IgD-negative memory B cell (primary cell): ENCODE data around the gene LINC00632. TPM values are rescaled to one million over a fixed set of nuclear protein-coding genes. Genes with fewer than 3 reads are reported as not detected.

Experiments used
- H3K27ac Mint-ChIP-seq, 3 donors: one replicate each; pipeline ENCODE4 v1.8.0; 2020 to 2022; ENCODE audit warnings: mild to moderate bottlenecking in 3 of 3, mixed read lengths in 3 of 3, moderate library complexity in 1 of 3
- H3K27me3 Mint-ChIP-seq: one replicate; pipeline ENCODE4 v1.8.0; 2021; ENCODE audit warnings: mixed read lengths
- H3K36me3 Mint-ChIP-seq: one replicate; pipeline ENCODE4 v1.8.0; 2020; ENCODE audit warnings: mild to moderate bottlenecking, mixed read lengths
- H3K4me1 Mint-ChIP-seq, 3 donors: one replicate each; pipeline ENCODE4 v1.8.0; 2020 to 2022; ENCODE audit warnings: mixed read lengths in 3 of 3, mild to moderate bottlenecking in 1 of 3
- H3K4me3 Mint-ChIP-seq, 4 donors: one replicate each; pipeline ENCODE4 v1.8.0; 2020 to 2022; ENCODE audit warnings: mild to moderate bottlenecking in 4 of 4, mixed read lengths in 4 of 4, moderate library complexity in 3 of 4
- H3K9me3 Mint-ChIP-seq, 3 donors: one replicate each; pipeline ENCODE4 v1.8.0; 2020 to 2021; ENCODE audit warnings: mixed read lengths in 3 of 3, mild to moderate bottlenecking in 1 of 3
- polyA plus RNA-seq: library from polyadenylated mRNA; unstranded; fragments of 300-500 nt; fragmentation: Illumina TruSeq; gene quantifications from one replicate; pipeline ENCODE4 v1.2.3, GENCODE V29; 2021

LINC00632 gene
- polyA plus RNA-seq, 1 donor from 2014 or later: not detected

- H3K4me1 Mint-ChIP-seq: no peaks in the 10 kb centered on the region
- no peak overlapping the region for H3K27ac Mint-ChIP-seq
- H3K9me3 Mint-ChIP-seq: peaks cover 0 to 17% (median 4%) of the 10 kb centered on the region in 3 donors
- H3K27me3 Mint-ChIP-seq: no peaks in the 10 kb centered on the region
- H3K4me3 Mint-ChIP-seq: no peak overlapping the region
- no peaks in the 10 kb centered on the region for H3K36me3 Mint-ChIP-seq
These were observed 106.3 kb downstream of the LINC00632 start for GRCh38 chrX:140815868-140816267.

GRCh38 chrX:140817943-140818342 lies 108.4 kb downstream of the LINC00632 start:
- Mint-ChIP-seq H3K36me3 (no peaks in the 10 kb centered on the region), H3K4me1 (no peaks in the 10 kb centered on the region)

GRCh38 chrX:140821280-140821679 lies 111.7 kb downstream of the LINC00632 start:
- H3K27ac Mint-ChIP-seq: no peak overlapping the region
- no peak overlapping the region for H3K4me3 Mint-ChIP-seq
- H3K9me3 Mint-ChIP-seq: peaks cover 0 to 4% (median 0%) of the 10 kb centered on the region in 3 donors
- no peaks in the 10 kb centered on the region for H3K4me1 Mint-ChIP-seq
- H3K27me3 Mint-ChIP-seq: no peaks in the 10 kb centered on the region
- no peaks in the 10 kb centered on the region for H3K36me3 Mint-ChIP-seq

More at GRCh38 chrX:140817943-140818342, 108.4 kb downstream of the LINC00632 start:
- no peak overlapping the region for H3K27ac Mint-ChIP-seq
- no peaks in the 10 kb centered on the region for H3K27me3 Mint-ChIP-seq
- H3K9me3 Mint-ChIP-seq: peaks cover 0 to 9% (median 4%) of the 10 kb centered on the region in 3 donors
- H3K4me3 Mint-ChIP-seq: no peak overlapping the region

DNA sequence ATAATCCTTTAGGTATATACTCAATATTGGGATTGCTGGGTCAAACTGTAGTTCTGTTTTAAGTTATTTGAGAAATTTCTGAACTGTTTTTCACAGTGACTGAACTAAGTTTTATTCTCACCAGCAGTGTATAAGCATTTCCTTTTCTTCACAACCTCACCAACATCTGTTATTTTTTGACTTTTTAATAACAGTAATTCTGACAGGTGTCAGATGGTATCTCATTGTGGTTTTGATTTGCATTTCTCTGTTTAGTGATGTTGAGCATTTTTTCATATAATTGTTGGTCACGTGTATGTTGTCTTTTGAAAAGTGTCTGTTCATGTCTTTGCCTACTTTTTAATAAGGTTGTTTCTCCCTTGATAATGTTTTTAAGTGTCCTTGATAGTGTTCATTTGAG lies 112.6 kb downstream of the LINC00632 start:
- no peak overlapping the region for H3K4me3 Mint-ChIP-seq
- H3K27me3 Mint-ChIP-seq: no peaks in the 10 kb centered on the region
- peaks cover 0 to 4% (median 0%) of the 10 kb centered on the region in 3 donors for H3K9me3 Mint-ChIP-seq
- no peaks in the 10 kb centered on the region for H3K36me3 Mint-ChIP-seq
- no peaks in the 10 kb centered on the region for H3K4me1 Mint-ChIP-seq
- H3K27ac Mint-ChIP-seq: no peak overlapping the region

GRCh38 chrX:140822861-140823260 lies 113.3 kb downstream of the LINC00632 start:
- Mint-ChIP-seq H3K4me1 (no peaks in the 10 kb centered on the region), H3K4me3 (no peak overlapping the region), H3K9me3 (peaks cover 0 to 4% (median 0%) of the 10 kb centered on the region in 3 donors), H3K36me3 (no peaks in the 10 kb centered on the region), H3K27me3 (no peaks in the 10 kb centered on the region), H3K27ac (no peak overlapping the region)

- no peaks in the 10 kb centered on the region for H3K9me3 Mint-ChIP-seq
- H3K36me3 Mint-ChIP-seq: no peaks in the 10 kb centered on the region
- no peak overlapping the region for H3K27ac Mint-ChIP-seq
- peaks cover 0 to 1% (median 0%) of the 10 kb centered on the region in 3 donors for H3K4me1 Mint-ChIP-seq
- no peak overlapping the region for H3K4me3 Mint-ChIP-seq
- H3K27me3 Mint-ChIP-seq: no peaks in the 10 kb centered on the region
These were observed 127.3 kb downstream of the LINC00632 start for GRCh38 chrX:140836874-140837273.

Other genes starting within 250 kb of the LINC00632 start
- gene SOX3, start 204.7 kb upstream of the LINC00632 start, polyA plus RNA-seq: not detected